ENCODE data around the gene HECA. TPM values are rescaled to one million over a fixed set of nuclear protein-coding genes. Genes with fewer than 3 reads are reported as not detected.

The HECA gene
- total and polyA plus RNA-seq, 4 donors, result 2.3 to 11.1 (median 5.9) TPM

DNA sequence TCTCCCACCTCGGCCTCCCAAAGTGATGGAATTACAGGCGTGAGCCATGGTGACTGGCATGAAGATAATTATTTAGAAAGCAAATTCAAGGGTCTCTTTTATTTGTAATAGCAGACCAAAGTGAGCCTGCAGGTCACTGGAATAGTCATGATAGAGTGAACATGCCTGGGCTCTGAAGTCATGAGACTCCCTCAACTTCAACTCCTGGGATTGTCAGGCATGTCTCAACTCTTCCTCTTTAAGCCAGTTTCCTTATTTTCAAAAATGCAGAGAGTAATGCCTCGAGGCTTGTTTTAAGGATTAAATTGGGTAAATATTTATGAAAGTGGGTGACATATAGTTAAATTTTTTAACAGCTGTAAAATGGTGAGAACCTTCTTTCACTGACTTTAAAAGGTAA is 22.7 kb upstream of the HECA start:
- H3K4me3 ChIP-seq (ENCODE audit: low read depth in 1 of 3, low read length in 3 of 3), result no peak overlapping the region
- WGBS, result 69% methylated on average over 3 of the region's 3 CpGs

DNA sequence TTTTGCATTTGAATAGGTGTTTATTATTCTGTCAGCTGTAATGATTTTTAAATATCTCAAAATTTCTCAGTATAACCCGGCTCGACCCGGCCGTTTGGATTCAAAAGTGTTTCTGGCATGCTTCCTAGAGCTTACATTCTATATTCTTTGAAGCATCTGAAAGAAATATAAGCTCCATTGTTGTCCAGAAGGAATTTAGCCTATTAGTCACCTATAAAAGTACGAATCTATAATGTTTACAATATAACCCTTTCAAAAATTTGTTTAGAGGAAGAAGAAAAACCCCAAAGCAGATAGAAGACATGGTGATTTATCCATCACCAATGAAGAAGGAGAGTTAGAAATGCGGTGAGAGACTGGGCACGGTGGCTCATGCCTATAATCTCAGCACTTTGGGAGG is 22.3 kb upstream of the HECA start:
- no peak for TF ChIP-seq GABPA (IDR thresholded peaks at IDR 0.05 in 1 of 2, conservative IDR thresholded peaks at IDR 0.05 in 1 of 2)
- TF ChIP-seq HNF4G (IDR thresholded peaks at IDR 0.05), result no peak
- TF ChIP-seq, protein P1, sequence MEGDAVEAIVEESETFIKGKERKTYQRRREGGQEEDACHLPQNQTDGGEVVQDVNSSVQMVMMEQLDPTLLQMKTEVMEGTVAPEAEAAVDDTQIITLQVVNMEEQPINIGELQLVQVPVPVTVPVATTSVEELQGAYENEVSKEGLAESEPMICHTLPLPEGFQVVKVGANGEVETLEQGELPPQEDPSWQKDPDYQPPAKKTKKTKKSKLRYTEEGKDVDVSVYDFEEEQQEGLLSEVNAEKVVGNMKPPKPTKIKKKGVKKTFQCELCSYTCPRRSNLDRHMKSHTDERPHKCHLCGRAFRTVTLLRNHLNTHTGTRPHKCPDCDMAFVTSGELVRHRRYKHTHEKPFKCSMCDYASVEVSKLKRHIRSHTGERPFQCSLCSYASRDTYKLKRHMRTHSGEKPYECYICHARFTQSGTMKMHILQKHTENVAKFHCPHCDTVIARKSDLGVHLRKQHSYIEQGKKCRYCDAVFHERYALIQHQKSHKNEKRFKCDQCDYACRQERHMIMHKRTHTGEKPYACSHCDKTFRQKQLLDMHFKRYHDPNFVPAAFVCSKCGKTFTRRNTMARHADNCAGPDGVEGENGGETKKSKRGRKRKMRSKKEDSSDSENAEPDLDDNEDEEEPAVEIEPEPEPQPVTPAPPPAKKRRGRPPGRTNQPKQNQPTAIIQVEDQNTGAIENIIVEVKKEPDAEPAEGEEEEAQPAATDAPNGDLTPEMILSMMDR (IDR thresholded peaks at IDR 0.05; ENCODE audit: low read depth, low read length, missing input control), result no peak
- TF ChIP-seq, protein P2, sequence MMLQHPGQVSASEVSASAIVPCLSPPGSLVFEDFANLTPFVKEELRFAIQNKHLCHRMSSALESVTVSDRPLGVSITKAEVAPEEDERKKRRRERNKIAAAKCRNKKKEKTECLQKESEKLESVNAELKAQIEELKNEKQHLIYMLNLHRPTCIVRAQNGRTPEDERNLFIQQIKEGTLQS (IDR thresholded peaks at IDR 0.05), result no peak
- TF ChIP-seq HNF4A (conservative IDR thresholded peaks at IDR 0.05), result no peak
- TF ChIP-seq FOXA2 (IDR thresholded peaks at IDR 0.05), result no peak
- no peak for TF ChIP-seq SP1 (IDR thresholded peaks at IDR 0.05)
- TF ChIP-seq FOXA1 (IDR thresholded peaks at IDR 0.05), result no peak
- no peak for TF ChIP-seq RXRA (IDR thresholded peaks at IDR 0.05)
- no peak for TF ChIP-seq RAD21 (IDR thresholded peaks at IDR 0.05)
- TF ChIP-seq YY1 (IDR thresholded peaks at IDR 0.05), result no peak
- H3K4me3 ChIP-seq (ENCODE audit: low read depth in 1 of 3, low read length in 3 of 3), result no peak overlapping the region

More for the DNA sequence above, 22.7 kb upstream of the HECA start:
- Histone ChIP-seq H3K27me3 (ENCODE audit: control insufficient read depth in 4 of 4, insufficient read depth in 4 of 4, low read length in 3 of 4) (no peaks in the 10 kb centered on the region), H3K9me3 (ENCODE audit: control insufficient read depth in 4 of 4, low read length in 3 of 4) (no peaks in the 10 kb centered on the region), H3K9ac (ENCODE audit: low read depth in 1 of 2, low read length in 2 of 2) (no peak overlapping the region), H3K27ac (ENCODE audit: low read depth in 1 of 2, low read length in 2 of 2) (no peak overlapping the region), H3K4me1 (ENCODE audit: control insufficient read depth in 4 of 4, insufficient read depth in 4 of 4, low read length in 3 of 4) (no peaks in the 10 kb centered on the region), H3K36me3 (ENCODE audit: control insufficient read depth in 4 of 4, insufficient read depth in 3 of 4, low read depth in 1 of 4, low read length in 3 of 4) (no peaks in the 10 kb centered on the region)
- TF ChIP-seq HNF4A (conservative IDR thresholded peaks at IDR 0.05) (no peak), JUND (IDR thresholded peaks at IDR 0.05) (no peak), FOXA2 (IDR thresholded peaks at IDR 0.05) (no peak), EGR1 (IDR thresholded peaks at IDR 0.05; ENCODE audit: low read depth in 2 of 2) (no peak), RAD21 (IDR thresholded peaks at IDR 0.05) (no peak), FOXA1 (IDR thresholded peaks at IDR 0.05) (no peak), GABPA (IDR thresholded peaks at IDR 0.05 in 1 of 2, conservative IDR thresholded peaks at IDR 0.05 in 1 of 2) (no peak), TAF1 (conservative IDR thresholded peaks at IDR 0.05) (no peak), SP1 (IDR thresholded peaks at IDR 0.05) (no peak), NR2F2 (IDR thresholded peaks at IDR 0.05) (no peak), HNF4G (IDR thresholded peaks at IDR 0.05) (no peak), YY1 (IDR thresholded peaks at IDR 0.05) (no peak)
- TF ChIP-seq, protein P3, sequence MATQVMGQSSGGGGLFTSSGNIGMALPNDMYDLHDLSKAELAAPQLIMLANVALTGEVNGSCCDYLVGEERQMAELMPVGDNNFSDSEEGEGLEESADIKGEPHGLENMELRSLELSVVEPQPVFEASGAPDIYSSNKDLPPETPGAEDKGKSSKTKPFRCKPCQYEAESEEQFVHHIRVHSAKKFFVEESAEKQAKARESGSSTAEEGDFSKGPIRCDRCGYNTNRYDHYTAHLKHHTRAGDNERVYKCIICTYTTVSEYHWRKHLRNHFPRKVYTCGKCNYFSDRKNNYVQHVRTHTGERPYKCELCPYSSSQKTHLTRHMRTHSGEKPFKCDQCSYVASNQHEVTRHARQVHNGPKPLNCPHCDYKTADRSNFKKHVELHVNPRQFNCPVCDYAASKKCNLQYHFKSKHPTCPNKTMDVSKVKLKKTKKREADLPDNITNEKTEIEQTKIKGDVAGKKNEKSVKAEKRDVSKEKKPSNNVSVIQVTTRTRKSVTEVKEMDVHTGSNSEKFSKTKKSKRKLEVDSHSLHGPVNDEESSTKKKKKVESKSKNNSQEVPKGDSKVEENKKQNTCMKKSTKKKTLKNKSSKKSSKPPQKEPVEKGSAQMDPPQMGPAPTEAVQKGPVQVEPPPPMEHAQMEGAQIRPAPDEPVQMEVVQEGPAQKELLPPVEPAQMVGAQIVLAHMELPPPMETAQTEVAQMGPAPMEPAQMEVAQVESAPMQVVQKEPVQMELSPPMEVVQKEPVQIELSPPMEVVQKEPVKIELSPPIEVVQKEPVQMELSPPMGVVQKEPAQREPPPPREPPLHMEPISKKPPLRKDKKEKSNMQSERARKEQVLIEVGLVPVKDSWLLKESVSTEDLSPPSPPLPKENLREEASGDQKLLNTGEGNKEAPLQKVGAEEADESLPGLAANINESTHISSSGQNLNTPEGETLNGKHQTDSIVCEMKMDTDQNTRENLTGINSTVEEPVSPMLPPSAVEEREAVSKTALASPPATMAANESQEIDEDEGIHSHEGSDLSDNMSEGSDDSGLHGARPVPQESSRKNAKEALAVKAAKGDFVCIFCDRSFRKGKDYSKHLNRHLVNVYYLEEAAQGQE (IDR thresholded peaks at IDR 0.05), result no peak
- TF ChIP-seq, protein P4, sequence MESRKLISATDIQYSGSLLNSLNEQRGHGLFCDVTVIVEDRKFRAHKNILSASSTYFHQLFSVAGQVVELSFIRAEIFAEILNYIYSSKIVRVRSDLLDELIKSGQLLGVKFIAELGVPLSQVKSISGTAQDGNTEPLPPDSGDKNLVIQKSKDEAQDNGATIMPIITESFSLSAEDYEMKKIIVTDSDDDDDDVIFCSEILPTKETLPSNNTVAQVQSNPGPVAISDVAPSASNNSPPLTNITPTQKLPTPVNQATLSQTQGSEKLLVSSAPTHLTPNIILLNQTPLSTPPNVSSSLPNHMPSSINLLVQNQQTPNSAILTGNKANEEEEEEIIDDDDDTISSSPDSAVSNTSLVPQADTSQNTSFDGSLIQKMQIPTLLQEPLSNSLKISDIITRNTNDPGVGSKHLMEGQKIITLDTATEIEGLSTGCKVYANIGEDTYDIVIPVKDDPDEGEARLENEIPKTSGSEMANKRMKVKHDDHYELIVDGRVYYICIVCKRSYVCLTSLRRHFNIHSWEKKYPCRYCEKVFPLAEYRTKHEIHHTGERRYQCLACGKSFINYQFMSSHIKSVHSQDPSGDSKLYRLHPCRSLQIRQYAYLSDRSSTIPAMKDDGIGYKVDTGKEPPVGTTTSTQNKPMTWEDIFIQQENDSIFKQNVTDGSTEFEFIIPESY (IDR thresholded peaks at IDR 0.05), result no peak
- TF ChIP-seq, protein P1 (IDR thresholded peaks at IDR 0.05; ENCODE audit: low read depth, low read length, missing input control), result no peak
- TF ChIP-seq, protein P2 (IDR thresholded peaks at IDR 0.05), result no peak
- DNase-seq (ENCODE audit: low spot score), result no peak

More for the DNA sequence above, 22.3 kb upstream of the HECA start:
- Histone ChIP-seq H3K27ac (ENCODE audit: low read depth in 1 of 2, low read length in 2 of 2) (no peak overlapping the region), H3K4me1 (ENCODE audit: control insufficient read depth in 4 of 4, insufficient read depth in 4 of 4, low read length in 3 of 4) (no peaks in the 10 kb centered on the region), H3K9me3 (ENCODE audit: control insufficient read depth in 4 of 4, low read length in 3 of 4) (no peaks in the 10 kb centered on the region), H3K9ac (ENCODE audit: low read depth in 1 of 2, low read length in 2 of 2) (no peak overlapping the region), H3K27me3 (ENCODE audit: control insufficient read depth in 4 of 4, insufficient read depth in 4 of 4, low read length in 3 of 4) (no peaks in the 10 kb centered on the region), H3K36me3 (ENCODE audit: control insufficient read depth in 4 of 4, insufficient read depth in 3 of 4, low read depth in 1 of 4, low read length in 3 of 4) (no peaks in the 10 kb centered on the region)
- WGBS, result 87% methylated on average over 7 of the region's 7 CpGs
- no peak for DNase-seq (ENCODE audit: low spot score)
